ENCODE measurements around the gene CLEC16A.

GRCh38 chr16:10979717-10980601, 35.6 kb downstream of the CLEC16A start:
- TF ChIP-seq POLR2A (IDR thresholded peaks at IDR 0.05) (no peak), CTCF (IDR thresholded peaks at IDR 0.05) (peak in 1 of 3 donors; percentile 14), POLR2AphosphoS5 (IDR thresholded peaks at IDR 0.05) (no peak)

Measured in breast epithelium (tissue), 3 donors.